Measurements from ENCODE around the gene TMEM127.
"Not testable (repeated sequence)": the region's sequence is repeated elsewhere in the genome, so short reads cannot be mapped to it uniquely, and the experiment has no call there.

The TMEM127 gene

DNA sequence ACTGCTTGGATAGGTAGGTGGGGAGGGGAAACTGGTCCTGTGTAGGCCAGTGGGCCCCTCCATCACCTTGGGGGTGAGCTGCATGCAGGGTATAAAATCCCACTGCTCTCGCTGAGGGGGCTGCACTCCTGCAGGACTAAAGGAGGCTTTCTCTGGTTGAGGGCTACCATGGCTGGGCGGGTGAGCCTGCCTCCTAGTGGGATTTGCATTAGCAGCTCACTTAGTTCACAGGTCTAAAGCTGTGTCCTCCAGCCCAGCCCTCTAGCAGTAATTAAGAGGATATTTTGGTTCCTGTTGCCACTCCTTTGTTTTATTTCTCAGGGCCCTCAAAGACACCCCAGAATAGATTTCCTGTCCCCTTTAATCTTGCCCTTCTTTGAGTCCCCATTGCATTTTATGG, 24.6 kb downstream of the TMEM127 start:
- DNase-seq (ENCODE audit: low read depth in 2 of 2) = no peak

DNA sequence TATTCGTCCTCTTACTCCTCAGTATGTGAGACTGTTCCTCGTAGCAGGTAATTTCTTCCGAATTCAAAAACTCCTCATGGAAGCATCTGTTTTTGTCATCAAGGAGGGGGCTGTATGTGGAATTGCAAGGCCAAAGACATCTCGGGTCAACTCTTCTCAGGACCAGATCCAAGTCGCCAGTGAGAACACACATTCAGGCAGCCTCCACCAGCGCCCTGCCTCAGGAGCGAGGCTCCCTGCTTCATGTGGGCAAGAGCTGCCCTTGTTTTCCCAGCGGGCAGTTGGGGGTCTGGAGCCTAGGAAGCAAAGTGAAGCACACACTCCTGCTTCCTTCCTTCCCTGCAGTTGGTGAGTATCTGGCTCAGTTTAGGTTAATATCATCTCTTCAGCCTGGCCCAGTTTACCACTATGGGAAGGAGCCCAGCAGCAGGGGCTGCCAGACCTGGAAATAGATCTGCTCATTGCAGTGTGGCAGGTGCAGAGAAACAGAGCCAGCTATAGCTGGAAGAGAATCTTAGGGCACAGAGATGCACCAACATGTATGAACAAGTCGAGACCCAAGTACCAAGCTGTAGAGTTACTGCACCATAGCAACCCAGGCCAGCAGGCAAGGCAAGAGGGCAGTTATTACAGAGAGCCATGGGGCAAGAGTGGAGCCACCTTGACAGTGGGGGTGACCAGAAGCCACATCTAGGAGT, 25.3 kb downstream of the TMEM127 start:
- DNase-seq (ENCODE audit: low read depth in 2 of 2) = no peak

DNA sequence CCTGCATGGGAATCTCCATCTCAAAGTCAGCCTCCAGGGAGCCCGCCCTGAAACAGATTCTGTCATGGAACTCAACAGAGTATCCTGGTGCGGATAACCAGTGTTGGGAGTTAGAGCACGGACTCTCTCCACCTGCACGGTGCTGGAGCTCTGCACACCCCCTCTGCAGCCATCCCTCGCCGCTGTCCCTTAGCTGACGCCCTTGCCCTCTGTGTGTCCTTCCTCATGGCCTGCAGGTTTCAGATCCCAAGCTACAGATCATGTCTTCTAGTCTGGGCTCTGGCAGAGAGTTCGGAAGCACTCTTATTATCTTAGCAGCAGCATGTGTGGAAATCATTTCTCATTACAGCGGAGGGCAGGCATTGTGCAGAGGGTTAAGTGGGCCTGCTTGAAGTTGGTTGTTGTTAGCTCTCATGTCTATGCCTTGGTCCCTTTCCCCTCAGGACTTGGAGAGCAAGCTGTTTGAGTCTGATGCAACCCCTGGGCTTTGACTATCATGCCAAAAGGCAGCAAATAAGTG, 26.0 kb downstream of the TMEM127 start:
- DNase-seq (ENCODE audit: low read depth in 2 of 2) = no peak

DNA sequence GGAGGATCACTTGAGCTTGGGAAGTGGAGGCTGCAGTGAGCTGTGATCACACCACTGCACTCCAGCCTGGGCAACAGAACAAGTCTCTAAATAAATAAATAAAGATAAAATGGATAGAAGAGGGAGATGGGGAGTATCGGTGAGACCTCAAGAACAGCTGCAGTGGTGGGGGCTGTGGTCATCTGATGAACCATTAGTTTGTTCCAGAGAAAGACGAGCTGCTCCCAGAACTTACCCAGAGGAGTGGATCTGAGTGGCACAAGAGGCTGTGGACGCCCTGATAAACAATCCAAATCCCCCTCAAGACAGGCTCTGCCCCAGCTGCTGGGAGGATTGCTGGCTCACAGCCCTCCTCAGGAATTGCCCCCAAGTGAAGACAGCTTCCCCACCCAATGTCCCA, 26.7 kb downstream of the TMEM127 start:
- DNase-seq (ENCODE audit: low read depth in 2 of 2) = no peak

DNA sequence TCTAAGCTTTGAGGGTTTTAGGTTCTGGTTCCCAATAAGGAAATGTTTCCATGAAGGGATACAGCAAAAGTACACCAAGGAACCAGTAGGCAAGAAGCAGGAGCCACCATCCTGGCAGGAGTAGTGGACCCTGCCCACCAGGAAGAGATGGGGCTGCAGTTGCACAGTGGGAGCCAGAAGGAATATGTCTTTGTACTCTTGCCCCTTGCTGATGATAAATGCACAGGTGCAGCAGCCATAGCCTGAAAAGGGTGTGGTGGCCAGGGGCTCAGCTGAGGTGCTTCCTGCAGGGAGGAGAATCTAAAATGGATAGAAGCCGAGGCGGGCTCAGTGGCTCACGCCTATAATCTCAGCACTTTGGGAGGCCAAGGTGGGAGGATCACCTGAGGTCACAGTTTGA, 27.5 kb downstream of the TMEM127 start:
- no peak for DNase-seq (ENCODE audit: low read depth in 2 of 2)

DNA sequence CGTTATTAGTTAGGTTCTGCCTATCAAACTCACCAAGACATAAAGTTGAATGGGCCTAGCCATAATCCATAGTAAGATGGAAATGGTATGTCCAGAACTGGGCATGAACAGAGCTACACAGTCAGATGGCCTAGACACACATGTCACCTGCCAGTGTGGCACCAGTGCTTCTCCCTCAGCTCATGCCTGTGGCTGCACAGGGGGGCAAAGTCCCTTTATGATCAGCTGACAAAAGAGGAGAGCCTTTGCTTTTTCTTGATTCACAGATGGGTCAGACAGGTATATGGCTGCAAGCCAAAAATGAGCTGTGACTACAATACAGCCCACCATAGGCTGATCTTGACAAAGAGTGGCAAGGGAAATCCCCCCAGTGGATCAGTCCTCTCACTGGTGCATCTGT, 28.9 kb downstream of the TMEM127 start:
- no peak for DNase-seq (ENCODE audit: low read depth in 2 of 2)

DNA sequence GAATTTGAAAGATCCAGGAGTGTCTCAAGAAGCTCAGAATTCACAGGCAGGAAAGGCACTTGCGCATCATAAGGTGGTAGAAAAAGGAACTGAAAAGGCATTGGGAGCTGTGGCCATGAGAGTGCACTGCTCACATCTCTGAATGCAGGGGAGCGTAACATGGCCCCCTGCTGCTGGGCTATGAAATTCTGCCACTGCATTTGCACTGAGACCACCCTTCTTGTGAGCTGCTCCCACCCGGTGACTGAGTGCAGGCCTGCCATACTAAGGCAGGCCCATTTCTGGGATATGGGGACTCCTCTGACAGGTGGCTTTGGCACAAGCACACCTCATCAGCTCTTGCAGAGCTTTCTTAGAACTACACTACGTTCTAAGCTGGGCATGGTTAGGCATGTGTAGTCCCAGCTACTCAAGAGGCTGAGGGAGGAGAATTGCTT, 31.9 kb downstream of the TMEM127 start:
- DNase-seq (ENCODE audit: low read depth in 2 of 2) = no peak

DNA sequence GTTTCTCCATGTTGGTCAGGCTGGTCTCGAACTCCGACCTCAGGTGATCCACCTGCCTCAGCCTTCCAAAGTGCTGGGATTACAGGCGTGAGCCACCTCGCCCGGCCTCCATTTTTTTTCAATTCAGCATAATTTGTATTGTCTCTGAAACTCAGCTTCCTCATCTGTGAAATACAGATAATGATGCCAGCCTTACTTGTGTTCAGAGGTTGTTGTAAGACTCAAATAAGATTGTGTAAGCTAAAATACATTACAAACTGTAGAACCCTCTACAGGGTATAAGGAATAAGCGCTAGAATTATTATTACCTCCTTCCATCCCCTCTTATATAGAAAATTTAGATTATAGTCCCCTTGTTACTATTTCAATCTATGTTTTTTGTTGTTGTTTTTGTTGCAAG, 32.4 kb downstream of the TMEM127 start:
- DNase-seq (ENCODE audit: low read depth in 2 of 2) = no peak

DNA sequence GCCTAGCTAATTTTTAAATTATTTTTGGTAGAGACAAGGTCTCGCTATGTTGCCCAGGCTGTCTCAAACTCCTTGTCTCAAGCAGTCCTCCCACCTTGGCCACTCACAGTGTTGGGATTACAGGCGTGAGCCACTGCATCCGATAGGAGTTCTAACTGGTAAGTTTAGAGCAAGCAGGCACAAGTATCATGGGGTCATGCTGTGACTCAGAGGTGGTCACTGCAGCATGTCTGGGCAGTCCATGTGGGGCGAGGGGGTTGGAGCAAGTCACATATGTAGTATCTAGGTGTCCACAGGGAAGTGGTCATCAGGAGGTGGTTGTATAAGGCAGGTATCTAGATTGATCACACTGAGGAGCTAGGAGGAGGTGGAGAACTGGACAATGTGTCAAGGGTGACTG, 34.5 kb downstream of the TMEM127 start:
- DNase-seq (ENCODE audit: low read depth in 2 of 2) = no peak

DNA sequence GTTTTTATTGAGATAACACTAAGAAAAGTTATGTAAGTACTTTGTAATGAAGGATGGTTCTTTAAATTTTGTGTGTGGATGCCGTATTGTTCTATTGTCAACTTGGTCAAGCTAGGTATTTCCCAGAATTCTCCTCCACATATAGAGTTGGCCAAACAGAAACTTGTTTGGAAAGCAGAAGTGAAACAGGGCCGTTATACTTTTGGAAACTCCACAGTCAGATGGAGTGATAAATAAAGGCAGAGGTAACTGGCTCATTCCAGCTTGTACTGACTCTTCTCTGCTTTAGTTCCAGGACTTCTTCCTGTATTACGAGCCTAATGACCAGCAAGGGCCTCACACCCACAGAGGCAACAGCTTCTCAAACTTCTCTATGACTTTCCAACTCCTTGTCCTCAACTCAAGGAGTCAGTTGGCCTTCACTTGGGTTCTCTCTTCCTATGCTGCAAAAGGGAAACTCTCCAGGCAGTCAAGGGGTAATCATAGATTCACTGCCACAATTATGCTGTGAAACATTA, 40.7 kb downstream of the TMEM127 start:
- no peak for DNase-seq (ENCODE audit: low read depth in 2 of 2)

DNA sequence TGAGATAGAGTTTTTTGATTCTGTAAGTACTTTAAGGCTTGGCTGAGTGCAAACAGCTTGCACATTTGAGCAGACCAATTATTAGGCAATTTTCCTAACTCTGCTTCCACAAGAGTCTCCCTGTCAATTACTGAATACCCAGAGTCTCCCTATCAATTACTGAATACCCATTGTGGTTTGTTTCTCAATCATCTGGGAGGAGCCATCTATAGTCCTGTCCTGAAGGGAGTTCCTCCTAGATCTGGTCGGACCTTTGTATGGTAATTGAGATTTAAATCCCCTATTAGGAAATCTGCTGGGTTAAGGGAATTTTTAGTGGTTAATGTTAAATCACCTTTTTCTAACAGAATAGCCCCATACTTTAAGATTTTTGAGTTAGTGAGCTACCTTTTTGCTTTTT, 44.7 kb downstream of the TMEM127 start:
- DNase-seq (ENCODE audit: low read depth in 2 of 2) = not testable (repeated sequence)

DNA sequence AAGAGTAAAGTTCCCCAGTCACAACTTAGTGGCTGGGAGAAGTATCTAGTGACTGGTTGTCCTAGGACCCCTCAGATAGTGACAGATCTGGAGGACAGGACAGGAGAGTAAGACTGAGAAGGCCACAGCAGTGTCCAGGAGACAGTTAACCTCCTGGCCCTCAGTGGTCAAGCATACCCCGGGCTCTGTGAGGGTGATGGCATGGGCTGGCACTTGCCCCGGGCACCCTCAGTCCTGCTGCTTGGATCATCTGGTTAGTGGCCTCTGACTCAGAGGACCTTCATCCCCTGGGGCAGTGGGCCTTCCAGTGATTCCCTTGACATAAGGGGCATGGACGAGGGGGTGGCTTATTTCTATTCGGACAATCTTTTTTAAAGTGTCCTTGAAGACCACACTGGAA, 45.8 kb downstream of the TMEM127 start:
- not testable (repeated sequence) for DNase-seq (ENCODE audit: low read depth in 2 of 2)

DNA sequence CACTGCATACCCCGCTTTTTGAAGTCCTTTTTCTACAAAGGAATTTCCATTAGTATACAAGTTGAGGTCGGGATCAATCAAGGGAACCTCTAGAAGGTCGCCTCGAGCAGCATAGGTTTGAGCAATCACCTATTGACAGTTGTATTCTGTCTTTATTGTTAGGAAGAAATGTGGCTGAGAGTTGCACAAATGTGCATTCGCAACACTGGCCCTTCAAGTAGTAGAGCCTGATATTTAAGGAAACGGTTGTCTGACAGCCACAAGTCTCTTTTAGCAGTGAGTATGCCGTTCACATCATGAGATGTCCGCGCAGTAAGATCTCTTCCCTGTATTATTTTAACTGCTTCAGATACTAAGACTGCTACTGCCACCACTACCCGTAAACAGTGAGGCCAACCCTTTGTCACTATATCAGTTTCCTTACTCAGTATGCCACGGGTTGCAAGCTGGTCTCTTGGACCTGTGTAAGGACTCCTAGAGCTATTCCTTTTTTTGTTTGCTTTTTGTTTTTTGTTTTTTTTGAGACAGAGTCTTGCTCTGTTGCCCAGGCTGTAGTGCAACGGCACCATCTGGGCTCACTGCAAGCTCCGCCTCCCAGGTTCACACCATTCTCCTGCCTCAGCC, 47.2 kb downstream of the TMEM127 start:
- DNase-seq (ENCODE audit: low read depth in 2 of 2) = no peak

DNA sequence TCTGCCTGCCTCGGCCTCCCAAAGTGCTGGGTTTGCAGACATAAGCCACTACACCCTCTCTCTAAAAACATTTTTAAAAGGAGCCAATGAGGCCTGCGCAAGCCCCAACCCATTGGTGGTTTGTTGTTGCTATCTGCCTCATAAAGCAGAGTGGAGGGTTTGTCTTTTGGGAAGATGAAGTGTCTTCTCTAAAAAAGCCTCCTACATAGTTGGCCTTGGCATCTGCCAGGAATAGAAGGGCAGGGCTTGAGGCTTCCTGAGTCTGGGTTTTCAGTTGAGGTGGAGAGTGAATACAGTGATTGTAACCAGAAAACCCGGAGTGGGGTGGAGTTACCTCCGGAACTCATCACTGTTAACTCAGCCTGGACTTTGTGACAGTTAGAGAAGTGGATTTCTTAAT, 51.2 kb downstream of the TMEM127 start:
- DNase-seq (ENCODE audit: low read depth in 2 of 2) = no peak

DNA sequence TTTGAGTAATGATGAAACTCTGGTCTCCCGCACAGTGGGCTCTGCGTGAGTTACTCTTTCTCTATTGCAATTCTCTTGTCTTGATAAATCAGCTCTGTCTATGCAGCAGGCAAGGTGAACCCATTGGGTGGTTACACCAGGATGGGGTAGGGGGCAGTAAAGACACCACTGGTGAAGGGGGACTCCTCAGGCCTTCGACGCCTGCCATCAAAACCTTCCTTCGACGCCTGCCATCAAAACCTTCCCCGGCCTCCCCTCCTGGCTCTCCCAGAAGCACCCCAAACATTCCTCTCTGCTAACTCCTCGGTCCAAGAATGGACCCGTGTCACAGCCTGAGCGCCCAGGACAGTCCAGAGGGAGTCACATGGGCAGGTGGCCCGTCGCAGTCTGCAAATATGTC, 52.4 kb downstream of the TMEM127 start:
- no peak for DNase-seq (ENCODE audit: low read depth in 2 of 2)

DNA sequence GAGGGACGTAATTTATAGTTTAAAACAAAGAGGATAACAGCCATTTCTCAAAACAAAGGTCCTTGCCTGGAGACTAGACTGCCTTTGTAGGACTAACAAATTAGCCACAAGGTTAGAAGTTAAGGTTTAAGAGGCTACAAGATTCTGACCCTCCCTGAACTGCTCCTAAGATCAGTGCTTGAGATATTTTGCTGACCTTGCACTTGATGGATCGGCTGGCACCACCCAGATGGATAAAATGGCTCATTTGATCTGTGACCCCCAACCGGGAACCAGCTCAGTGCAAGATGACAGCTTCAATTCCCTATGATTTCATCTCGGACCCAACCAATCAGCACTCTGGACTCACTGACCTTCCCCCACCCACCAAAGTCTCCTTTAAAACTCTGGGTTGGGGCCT, 53.5 kb downstream of the TMEM127 start:
- DNase-seq (ENCODE audit: low read depth in 2 of 2) = no peak

DNA sequence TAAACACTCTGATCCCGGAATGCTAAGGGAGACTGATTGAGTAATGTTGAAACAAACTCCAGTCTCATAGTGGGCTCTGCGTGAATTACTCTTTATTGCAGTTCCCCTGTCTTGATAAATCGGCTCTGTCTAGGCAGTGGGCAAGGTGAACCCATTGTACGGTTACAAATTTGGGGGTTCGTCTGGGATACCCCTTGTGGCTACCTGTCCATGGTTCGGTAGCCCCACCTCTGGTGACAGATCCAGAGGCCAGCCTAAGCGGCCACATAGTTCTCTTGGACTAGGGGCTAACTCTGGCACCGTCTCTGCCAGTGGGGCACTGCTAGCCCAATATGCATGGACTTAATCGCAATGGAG, 56.1 kb downstream of the TMEM127 start:
- DNase-seq (ENCODE audit: low read depth in 2 of 2) = no peak

DNA sequence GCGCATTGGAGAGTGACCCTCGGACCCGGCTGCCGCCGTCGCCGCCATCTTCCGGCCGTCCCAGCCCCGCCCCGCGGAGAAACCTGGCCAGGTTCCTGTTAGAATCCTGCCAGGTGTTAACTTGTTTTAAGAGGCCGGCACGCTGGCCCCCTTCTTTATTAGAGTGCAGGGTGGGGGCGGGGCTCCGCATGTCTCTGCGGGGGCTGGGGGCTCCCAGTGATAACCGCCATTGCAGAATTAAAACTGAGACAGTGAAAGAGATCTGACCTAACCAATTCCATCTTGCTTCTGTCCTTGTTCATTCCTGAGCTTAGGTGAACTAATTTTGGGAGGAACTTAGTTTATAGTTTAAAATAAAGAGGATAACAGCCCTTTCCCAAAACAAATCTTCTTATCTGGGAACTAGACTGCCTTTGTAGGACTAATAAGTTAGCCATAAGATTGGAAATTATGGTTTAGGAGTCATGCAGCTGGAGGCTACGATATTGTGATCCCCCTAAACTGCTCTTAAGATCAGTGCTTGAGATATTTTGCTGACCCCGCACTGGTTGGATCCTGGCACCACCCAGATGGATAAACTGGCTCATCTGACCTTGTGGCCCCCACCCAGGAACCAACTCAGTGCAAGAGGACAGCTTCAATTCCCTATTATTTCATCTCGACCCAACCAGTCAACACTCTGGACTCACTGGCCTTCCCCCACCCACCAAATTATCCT, 56.6 kb downstream of the TMEM127 start:
- no peak for DNase-seq (ENCODE audit: low read depth in 2 of 2)

DNA sequence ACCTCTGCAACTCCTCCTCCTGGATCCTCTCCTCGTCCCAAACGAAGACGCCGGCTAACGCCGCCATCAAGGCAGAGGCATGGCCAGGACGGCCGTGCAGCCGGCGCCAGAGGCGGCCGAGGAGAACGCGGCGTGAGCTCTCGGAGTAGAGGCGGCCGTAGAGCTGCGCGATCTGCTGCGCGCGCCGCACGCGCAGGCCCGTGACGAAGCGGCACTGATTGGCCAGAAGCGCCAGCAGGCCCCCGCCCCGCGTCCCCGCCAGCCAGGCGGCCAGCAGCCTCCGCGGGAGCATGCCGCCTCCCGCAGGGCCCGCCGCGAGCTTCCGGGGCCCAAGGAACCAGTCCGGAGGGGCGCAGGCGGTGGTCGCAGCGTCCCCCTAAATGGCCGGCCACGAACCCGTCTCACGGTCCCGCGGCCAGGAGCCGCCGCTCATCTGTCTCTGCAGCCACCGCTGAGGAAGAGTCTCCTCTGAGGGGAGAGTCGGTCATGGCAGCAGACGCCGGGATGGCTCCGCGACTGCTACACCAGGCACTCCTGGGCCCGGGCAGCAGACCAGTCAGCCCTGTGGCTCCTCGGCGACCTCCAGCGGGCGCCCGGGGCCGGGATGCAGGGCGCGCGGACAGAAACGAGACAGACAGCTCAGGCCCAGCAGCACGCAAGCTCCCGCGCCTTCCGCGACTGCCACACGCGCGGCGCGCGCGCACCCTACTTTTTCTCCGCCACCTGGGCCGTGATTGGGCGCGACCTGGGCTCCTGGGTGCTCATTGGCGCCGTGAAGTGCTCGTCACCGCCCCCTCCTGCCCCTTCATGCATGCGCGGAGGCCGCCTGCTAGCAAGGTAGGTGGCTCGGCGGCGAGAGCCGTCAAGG, 57.4 kb downstream of the TMEM127 start, which contains the start of gene STARD7:
STARD7 (minus strand) TSS at position 685 of the 868 bp plus-strand sequence; CDS start at position 292, 393 bp downstream.
- peak; percentile 98 for DNase-seq (ENCODE audit: low read depth in 2 of 2)

DNA sequence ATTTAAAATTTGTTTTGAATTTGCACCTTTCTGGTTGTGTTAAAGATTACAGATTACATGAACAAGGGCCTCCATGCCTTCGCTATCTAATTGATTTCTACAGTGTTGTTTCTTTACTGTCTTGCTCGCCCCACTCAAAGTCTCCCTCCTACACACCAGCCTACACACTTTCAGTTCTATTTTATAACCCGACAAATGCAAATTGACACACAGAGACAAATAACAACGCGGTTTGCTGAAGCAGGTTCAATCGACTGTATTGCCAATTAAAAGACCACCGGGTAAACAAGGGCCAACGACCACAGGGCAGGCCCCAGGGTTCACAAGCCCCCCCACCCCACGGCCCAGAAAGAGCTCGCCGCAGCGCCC, 58.0 kb downstream of the TMEM127 start:
- peak in 1 of 2 donors; percentile 6 for DNase-seq (ENCODE audit: low read depth in 2 of 2)

DNA sequence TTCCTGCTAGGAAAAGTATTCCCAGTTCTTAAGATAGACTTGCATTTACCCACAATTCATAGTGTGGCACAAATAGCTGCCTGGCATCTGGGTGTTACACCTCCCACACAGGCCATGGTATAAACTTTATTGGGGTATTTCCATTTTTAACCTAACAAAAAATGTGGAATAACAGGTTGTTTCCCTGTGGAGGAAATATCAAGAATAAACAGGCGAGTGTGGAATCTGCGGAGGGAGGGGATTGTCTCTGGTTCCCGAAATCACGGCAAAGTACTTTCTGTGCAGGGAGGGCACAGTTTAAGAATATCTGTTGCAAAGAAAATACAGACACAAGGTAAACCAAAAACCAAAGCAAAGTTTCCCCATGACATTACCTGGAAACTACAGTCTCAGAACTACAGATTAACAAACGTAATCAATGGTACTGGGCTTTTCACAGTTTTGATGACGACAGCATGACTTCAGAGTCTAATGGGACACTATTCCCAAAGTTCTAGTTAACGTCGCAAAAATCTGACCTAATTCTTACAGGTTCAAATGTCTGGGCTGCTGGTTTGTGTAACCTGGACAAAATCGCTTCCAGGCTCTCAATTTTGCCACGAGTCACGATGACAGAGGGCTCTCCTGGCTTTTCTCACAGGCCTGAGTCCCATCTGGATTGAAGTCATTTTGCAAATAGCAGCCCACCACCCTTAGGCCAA, 58.6 kb downstream of the TMEM127 start:
- no peak for DNase-seq (ENCODE audit: low read depth in 2 of 2)

Data from activated CD4-positive, alpha-beta T cell treated with anti-CD3 and anti-CD28 coated beads for 24 hours (primary cell).